ENCODE data around the gene LIMA1.
A peak's percentile ranks its signal among the peaks of the same experiment; 100 is the strongest.

Gene LIMA1

DNA sequence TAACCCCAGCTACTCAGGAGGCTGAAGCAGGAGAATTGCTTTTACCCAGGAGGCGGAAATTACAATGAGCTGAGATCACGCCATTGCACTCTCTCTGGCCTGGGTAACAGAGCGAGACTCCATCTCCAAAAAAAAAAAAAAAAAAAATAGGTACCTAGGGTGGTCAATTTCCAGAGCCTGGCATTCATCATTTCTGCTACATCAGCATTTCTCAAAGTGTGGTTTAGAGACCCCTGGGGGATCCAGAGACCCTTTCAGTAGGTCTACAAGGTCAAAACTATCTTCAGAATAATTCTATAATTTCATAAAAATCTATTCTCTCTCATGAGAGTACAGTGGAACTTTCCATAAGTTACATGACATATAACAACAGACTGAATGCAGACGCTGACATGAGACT lies 136.0 kb downstream of the LIMA1 start:
- no peak for DNase-seq (ENCODE audit: low read depth in 1 of 2, low spot score in 1 of 2)

DNA sequence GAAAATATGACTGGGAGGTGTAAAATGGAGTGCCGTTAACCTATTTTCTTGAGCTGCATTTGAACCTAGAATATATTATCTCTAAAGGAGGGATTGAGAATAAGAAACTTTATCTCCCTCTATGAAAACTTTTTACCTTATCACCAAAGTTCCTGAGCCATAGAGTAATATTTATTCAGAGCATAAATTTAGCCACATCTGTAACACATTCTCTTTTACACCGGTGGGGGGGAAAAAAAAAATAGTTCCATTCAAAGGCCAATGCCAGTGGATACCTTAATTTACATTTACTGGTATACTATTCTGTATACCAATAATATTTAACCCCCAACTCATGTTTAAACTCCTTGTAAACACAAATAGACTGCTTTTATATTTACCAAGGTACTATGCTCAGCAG lies 137.9 kb downstream of the LIMA1 start:
- no peak for DNase-seq (ENCODE audit: low read depth in 1 of 2, low spot score in 1 of 2)

DNA sequence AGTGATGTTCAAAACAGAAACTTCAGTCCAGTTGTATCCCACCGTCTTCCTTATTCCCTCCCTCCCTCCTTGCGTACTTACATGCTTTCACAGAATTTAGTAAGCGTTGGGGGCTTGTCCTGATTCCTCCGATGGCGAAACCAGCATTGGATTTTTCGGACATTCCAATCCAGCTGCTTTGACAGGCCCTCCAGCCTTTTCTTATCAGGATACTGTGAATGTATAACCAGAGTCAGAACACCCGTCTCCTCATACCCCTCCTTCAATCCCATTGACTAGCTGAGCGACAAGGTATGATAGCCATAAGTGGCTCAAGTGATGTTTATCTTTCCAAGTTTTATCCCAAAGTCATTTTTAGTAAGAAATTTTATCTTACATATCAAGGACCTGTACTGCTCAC lies 140.3 kb downstream of the LIMA1 start:
- no peak for DNase-seq (ENCODE audit: low read depth in 1 of 2, low spot score in 1 of 2)

DNA sequence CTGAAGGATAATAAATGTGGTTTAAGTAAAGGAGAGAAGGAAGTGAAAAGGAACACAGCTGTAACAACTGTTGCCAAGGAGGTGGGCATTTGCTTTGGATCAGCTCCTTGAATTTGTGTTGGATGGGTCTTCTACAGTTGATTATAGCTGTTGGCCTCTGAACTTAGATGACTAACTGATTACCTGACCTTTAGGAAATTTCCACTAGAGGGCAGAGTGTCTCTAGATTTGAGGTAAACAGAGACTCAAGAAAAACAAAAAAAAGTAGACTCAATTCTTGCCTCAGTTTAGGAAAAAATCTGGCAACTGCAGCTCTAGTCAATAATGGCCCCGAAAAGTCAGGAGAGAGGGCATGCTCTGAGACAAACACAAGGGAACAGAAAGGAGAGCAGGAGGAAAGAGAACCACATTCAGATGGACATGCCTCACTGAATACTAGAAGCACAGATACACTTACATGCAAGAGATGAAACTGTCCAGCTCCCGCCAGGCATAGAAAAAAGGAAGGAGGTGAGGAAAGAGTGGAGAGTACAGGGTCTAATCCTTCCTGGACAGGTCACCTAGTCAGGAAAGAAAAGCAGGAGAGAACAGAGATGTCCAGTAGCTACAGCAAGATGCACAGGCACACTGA lies 150.7 kb downstream of the LIMA1 start:
- peak in 1 of 2 donors; percentile 28 for DNase-seq (ENCODE audit: low read depth in 1 of 2, low spot score in 1 of 2)

DNA sequence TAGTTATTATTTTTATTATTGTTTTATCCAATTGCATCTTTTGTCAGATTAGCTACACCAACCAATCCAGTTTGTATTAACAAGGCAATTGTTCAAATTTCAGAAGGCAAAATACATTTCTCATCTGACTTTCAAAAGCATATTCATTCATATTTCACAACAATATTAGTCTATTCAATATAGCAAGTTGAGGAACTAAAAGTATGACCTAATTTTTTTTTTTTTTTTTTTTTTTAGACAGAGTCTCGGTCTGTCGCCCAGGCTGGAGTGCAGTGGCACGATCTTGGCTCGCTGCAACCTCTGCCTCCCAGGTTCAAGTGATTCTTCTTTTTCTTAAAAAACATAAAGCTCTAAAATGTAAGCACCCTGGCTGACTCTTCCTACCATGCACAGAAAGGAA lies 154.0 kb downstream of the LIMA1 start:
- no peak for DNase-seq (ENCODE audit: low read depth in 1 of 2, low spot score in 1 of 2)

DNA sequence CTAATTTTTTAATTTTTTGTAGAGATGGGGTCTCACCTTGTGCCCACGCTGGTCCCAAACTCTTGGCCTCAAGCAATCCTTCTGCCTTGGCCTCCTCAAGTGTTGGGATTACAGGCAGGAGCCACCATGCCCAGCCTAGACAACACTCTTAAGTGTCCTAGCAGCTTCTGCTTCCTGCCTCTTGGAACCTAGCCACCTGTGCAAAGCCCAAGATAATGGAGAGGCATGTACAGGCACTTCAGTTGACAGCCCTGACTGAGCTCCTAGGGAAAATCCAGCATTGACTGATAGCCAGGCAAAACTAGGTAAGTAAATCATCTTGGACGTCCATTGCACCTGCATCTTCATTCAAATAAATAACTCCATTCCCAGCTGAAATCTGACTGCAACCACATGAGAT lies 155.8 kb downstream of the LIMA1 start:
- no peak for DNase-seq (ENCODE audit: low read depth in 1 of 2, low spot score in 1 of 2)

All from activated CD4-positive, alpha-beta T cell treated with anti-CD3 and anti-CD28 coated beads, Interleukin-2, amount 50 U/mL, for 24 hours (primary cell).